Activated CD8-positive, alpha-beta memory T cell treated with anti-CD3 and anti-CD28 coated beads, Interleukin-2, amount 10 ng/mL, durations not matched to agents 7 days and 5 days (primary cell): ENCODE data around the gene MSL2. TPM values are rescaled to one million over a fixed set of nuclear protein-coding genes. Genes with fewer than 3 reads are reported as not detected.
"Not testable (repeated sequence)": the region's sequence is repeated elsewhere in the genome, so short reads cannot be mapped to it uniquely, and the experiment has no call there.

Source experiments
- ATAC-seq: fragments of 150-1000 bp; cut with Tn5 transposase; one replicate; pipeline ENCODE4 v1.10.0; 2021; ENCODE audit warnings: moderate library complexity
- CTCF ChIA-PET: fragments of 350-600 bp; sonication (Branson Sonifier 250); formaldehyde crosslinking; loops from one replicate; lab custom pipeline; 2021; ENCODE audit warnings: antibody characterized with exemption; lab: Charles Lee
- DNase-seq: peaks from one replicate; pipeline ENCODE4 v3.0.0-alpha.2; 2020
- H3K27ac Mint-ChIP-seq: one replicate; pipeline ENCODE4 v1.8.0; 2021; ENCODE audit warnings: mild to moderate bottlenecking, mixed read lengths
- H3K27me3 Mint-ChIP-seq: one replicate; pipeline ENCODE4 v1.8.0; 2021; ENCODE audit warnings: mixed read lengths
- H3K36me3 Mint-ChIP-seq: one replicate; pipeline ENCODE4 v1.8.0; 2021; ENCODE audit warnings: mild to moderate bottlenecking, mixed read lengths
- H3K4me1 Mint-ChIP-seq: one replicate; pipeline ENCODE4 v1.8.0; 2021; ENCODE audit warnings: mixed read lengths
- H3K4me3 Mint-ChIP-seq: one replicate; pipeline ENCODE4 v1.8.0; 2021; ENCODE audit warnings: mild to moderate bottlenecking, moderate library complexity, mixed read lengths
- H3K9me3 Mint-ChIP-seq: one replicate; pipeline ENCODE4 v1.8.0; 2022; ENCODE audit warnings: low read depth, mixed read lengths
- total RNA-seq, 2 experiments: library from RNA; stranded (reverse); gene quantifications; one replicate each; pipeline ENCODE4 v1.2.3, GENCODE V29; 2021

The MSL2 gene
- 10 to 100 TPM; 62.6 to 64.3 TPM for total RNA-seq

GRCh38 chr3:136196064-136196400 lies at the start of gene MSL2:
TSS of gene MSL2 (minus strand) at chr3:136196335. CDS start at chr3:136195113, 1,222 bp downstream.
- no peak for DNase-seq

GRCh38 chr3:136245691-136246090 lies 49.6 kb upstream of the MSL2 start:
- Mint-ChIP-seq H3K27ac (no peak overlapping the region), H3K4me3 (no peak overlapping the region), H3K4me1 (peaks cover 6% of the 10 kb centered on the region), H3K27me3 (no peaks in the 10 kb centered on the region), H3K9me3 (no peaks in the 10 kb centered on the region), H3K36me3 (no peaks in the 10 kb centered on the region)
- no peak for ATAC-seq
- CTCF ChIA-PET: interaction anchor here (0.8 to 1.3 kb wide), 3 partner anchors 8 to 171 kb away, joined by 3 to 5 read pairs (median 3); no protein-coding TSS in a partner anchor
- no peak for DNase-seq

More at GRCh38 chr3:136196064-136196400, at the start of gene MSL2:
- Mint-ChIP-seq H3K27ac (peak within 1 kb of the TSS; percentile 98), H3K4me3 (peak within 1 kb of the TSS; percentile 98), H3K9me3 (no peaks in the 10 kb centered on the region), H3K27me3 (peaks cover 3% of the 10 kb centered on the region), H3K36me3 (peaks cover 44% of the 10 kb centered on the region), H3K4me1 (peaks cover 26% of the 10 kb centered on the region)
- ATAC-seq: no peak
- CTCF ChIA-PET: interaction anchor here (0.6 to 2.5 kb wide), 8 partner anchors 8 to 665 kb away, joined by 3 to 23 read pairs (median 4); partner anchors contain the start of genes NCK1, PCCB and STAG1

GRCh38 chr3:136239094-136239493 lies 43.0 kb upstream of the MSL2 start:
- CTCF ChIA-PET: no interaction called here
- peaks cover 4% of the 10 kb centered on the region for H3K27me3 Mint-ChIP-seq
- DNase-seq (no peak), ATAC-seq (no peak)
- no peak overlapping the region for H3K4me3 Mint-ChIP-seq
- no peaks in the 10 kb centered on the region for H3K4me1 Mint-ChIP-seq
- no peak overlapping the region for H3K27ac Mint-ChIP-seq
- H3K36me3 Mint-ChIP-seq: no peaks in the 10 kb centered on the region
- no peaks in the 10 kb centered on the region for H3K9me3 Mint-ChIP-seq

GRCh38 chr3:136237961-136238649 lies 42.0 kb upstream of the MSL2 start:
- DNase-seq (no peak), ATAC-seq (no peak)
- H3K36me3 Mint-ChIP-seq: no peaks in the 10 kb centered on the region
- CTCF ChIA-PET: no interaction called here
- peaks cover 4% of the 10 kb centered on the region for H3K27me3 Mint-ChIP-seq
- no peaks in the 10 kb centered on the region for H3K4me1 Mint-ChIP-seq
- no peak overlapping the region for H3K27ac Mint-ChIP-seq
- no peak overlapping the region for H3K4me3 Mint-ChIP-seq
- H3K9me3 Mint-ChIP-seq: no peaks in the 10 kb centered on the region

GRCh38 chr3:136237103-136237502 lies 41.0 kb upstream of the MSL2 start:
- Mint-ChIP-seq H3K36me3 (no peaks in the 10 kb centered on the region), H3K27me3 (peaks cover 4% of the 10 kb centered on the region), H3K27ac (no peak overlapping the region), H3K9me3 (no peaks in the 10 kb centered on the region), H3K4me1 (no peaks in the 10 kb centered on the region), H3K4me3 (no peak overlapping the region)
- CTCF ChIA-PET: no interaction called here
- no peak for DNase-seq
- no peak for ATAC-seq

GRCh38 chr3:136236109-136236508 lies 40.0 kb upstream of the MSL2 start:
- Mint-ChIP-seq H3K27me3 (peaks cover 4% of the 10 kb centered on the region), H3K4me1 (no peaks in the 10 kb centered on the region), H3K4me3 (no peak overlapping the region), H3K27ac (no peak overlapping the region), H3K36me3 (no peaks in the 10 kb centered on the region), H3K9me3 (no peaks in the 10 kb centered on the region)
- ATAC-seq (no peak), DNase-seq (no peak)
- CTCF ChIA-PET: interaction anchor here (1.3 kb wide), 1 partner anchor 39 kb away, joined by 4 read pairs; no protein-coding TSS in a partner anchor

- Mint-ChIP-seq H3K27me3 (peaks cover 4% of the 10 kb centered on the region), H3K4me3 (no peak overlapping the region), H3K4me1 (no peaks in the 10 kb centered on the region), H3K27ac (no peak overlapping the region), H3K9me3 (no peaks in the 10 kb centered on the region), H3K36me3 (no peaks in the 10 kb centered on the region)
- no peak for DNase-seq
- CTCF ChIA-PET: interaction anchor here (1.3 kb wide), 1 partner anchor 38 kb away, joined by 4 read pairs; no protein-coding TSS in a partner anchor
- no peak for ATAC-seq
These were observed 39.4 kb upstream of the MSL2 start for GRCh38 chr3:136235545-136235944.

- ATAC-seq: no peak
- DNase-seq: no peak
- CTCF ChIA-PET: no interaction called here
- H3K4me1 Mint-ChIP-seq: no peaks in the 10 kb centered on the region
- no peaks in the 10 kb centered on the region for H3K9me3 Mint-ChIP-seq
- H3K36me3 Mint-ChIP-seq: no peaks in the 10 kb centered on the region
- no peak overlapping the region for H3K4me3 Mint-ChIP-seq
- H3K27ac Mint-ChIP-seq: no peak overlapping the region
- H3K27me3 Mint-ChIP-seq: no peaks in the 10 kb centered on the region
These were observed 36.3 kb upstream of the MSL2 start for GRCh38 chr3:136232413-136232812.

GRCh38 chr3:136222746-136223145 lies 26.6 kb upstream of the MSL2 start:
- CTCF ChIA-PET, H3K27me3 Mint-ChIP-seq, H3K4me1 Mint-ChIP-seq, H3K27ac Mint-ChIP-seq, ATAC-seq, H3K4me3 Mint-ChIP-seq, H3K9me3 Mint-ChIP-seq, H3K36me3 Mint-ChIP-seq, DNase-seq: not testable (repeated sequence)

GRCh38 chr3:136211547-136211946 lies 15.4 kb upstream of the MSL2 start:
- DNase-seq: no peak
- H3K27ac Mint-ChIP-seq: no peak overlapping the region
- CTCF ChIA-PET: no interaction called here
- H3K4me1 Mint-ChIP-seq: no peaks in the 10 kb centered on the region
- ATAC-seq: no peak
- H3K36me3 Mint-ChIP-seq: no peaks in the 10 kb centered on the region
- no peak overlapping the region for H3K4me3 Mint-ChIP-seq
- H3K9me3 Mint-ChIP-seq: no peaks in the 10 kb centered on the region
- peaks cover 38% of the 10 kb centered on the region for H3K27me3 Mint-ChIP-seq

- Mint-ChIP-seq H3K27me3 (peaks cover 48% of the 10 kb centered on the region), H3K4me3 (no peak overlapping the region), H3K27ac (no peak overlapping the region), H3K36me3 (no peaks in the 10 kb centered on the region), H3K9me3 (no peaks in the 10 kb centered on the region), H3K4me1 (no peaks in the 10 kb centered on the region)
- CTCF ChIA-PET: interaction anchor here (1.2 to 1.3 kb wide), 2 partner anchors 13 to 28 kb away, joined by 3 to 4 read pairs; partner anchors contain the start of gene MSL2
- no peak for ATAC-seq
- no peak for DNase-seq
These were observed 13.8 kb upstream of the MSL2 start for GRCh38 chr3:136209921-136210320.

GRCh38 chr3:136207489-136208115 lies 11.5 kb upstream of the MSL2 start:
- no peak overlapping the region for H3K27ac Mint-ChIP-seq

GRCh38 chr3:136199219-136199618 lies 3.1 kb upstream of the MSL2 start:
- CTCF ChIA-PET, DNase-seq, H3K27ac Mint-ChIP-seq, H3K4me3 Mint-ChIP-seq, ATAC-seq, H3K27me3 Mint-ChIP-seq, H3K9me3 Mint-ChIP-seq: not testable (repeated sequence)
- peaks cover 16% of the 10 kb centered on the region for H3K36me3 Mint-ChIP-seq
- peaks cover 13% of the 10 kb centered on the region for H3K4me1 Mint-ChIP-seq

More at GRCh38 chr3:136207489-136208115, 11.5 kb upstream of the MSL2 start:
- Mint-ChIP-seq H3K27me3 (peaks cover 48% of the 10 kb centered on the region), H3K4me1 (no peaks in the 10 kb centered on the region), H3K4me3 (no peak overlapping the region), H3K9me3 (no peaks in the 10 kb centered on the region), H3K36me3 (no peaks in the 10 kb centered on the region)
- DNase-seq: no peak
- no peak for ATAC-seq
- CTCF ChIA-PET: interaction anchor here (1.3 kb wide), 1 partner anchor 10 kb away, joined by 5 read pairs; no protein-coding TSS in a partner anchor
